A549 (cell line): ENCODE measurements around the gene NPPA. TPM values are rescaled to one million over a fixed set of nuclear protein-coding genes. Genes with fewer than 3 reads are reported as not detected.

Source experiments
- ATAC-seq, 2 experiments: fragments of 200-7000 bp in 1 of 2; fragments of >200 bp in 1 of 2; cut with Nextera tagmentation in 1 of 2; cut with Tn5 transposase in 1 of 2; 3 replicates each; pipeline versions ENCODE4 v1.8.0 to v1.9.1; 2018 to 2020; ENCODE audit warnings: mild to moderate bottlenecking in 1 of 2, moderate library complexity in 1 of 2
- CTCF ChIA-PET: fragments of 300-600 bp; sonication (Branson Sonifier 250); formaldehyde crosslinking; extraction: SDS; loops from one replicate; lab custom pipeline; 2021; ENCODE audit warnings: antibody characterized with exemption, inconsistent platforms; lab: Yijun Ruan, JAX
- POLR2A ChIA-PET: fragments of 350-600 bp; formaldehyde crosslinking; extraction: SDS; loops from one replicate; lab custom pipeline; 2021; ENCODE audit warnings: antibody characterized with exemption, inconsistent platforms; lab: Yijun Ruan, JAX
- DNase-seq, 2 experiments: peaks; one replicate each; pipeline versions ENCODE4 v3.0.0 to v3.0.0-alpha.2; 2011 to 2016; ENCODE audit warnings: low read depth in 1 of 2, low spot score in 1 of 2
- FAIRE-seq: peaks from 2 replicates; lab custom pipeline; 2011; peaks lifted over from hg19 to GRCh38; lab: Jason Lieb, UNC
- H3K27ac ChIP-seq, 2 experiments: fragments of >200 bp; sonication (Bioruptor Twin); formaldehyde crosslinking; 3 replicates each; pipeline ENCODE4 v1.5.1; 2016 to 2017
- H3K4me1 ChIP-seq: fragments of >200 bp; sonication (Bioruptor Twin); formaldehyde crosslinking; 3 replicates; pipeline ENCODE4 v1.6.1; 2016
- H3K4me2 ChIP-seq: fragments of >200 bp; sonication (Bioruptor Twin); formaldehyde crosslinking; 3 replicates; pipeline ENCODE4 v1.6.1; 2016
- H3K4me3 ChIP-seq: fragments of >200 bp; sonication (Bioruptor Twin); formaldehyde crosslinking; 3 replicates; pipeline ENCODE4 v1.5.1; 2016
- H3K9me3 ChIP-seq: fragments of >200 bp; sonication (Bioruptor Twin); formaldehyde crosslinking; 3 replicates; pipeline ENCODE4 v1.6.1; 2016
- BHLHE40 ChIP-seq: IDR thresholded peaks from 2 replicates; pipeline ENCODE4 v1.6.1; 2012; ENCODE audit warnings: low read depth, low read length, inconsistent platforms
- CBX8 ChIP-seq: fragments of 200-600 bp; sonication (generic); IDR thresholded peaks from 2 replicates; pipeline ENCODE4 v1.6.1; 2016
- CHD2 ChIP-seq: fragments of 150-350 bp; IDR thresholded peaks from 2 replicates; pipeline ENCODE4 v1.6.1; 2014; ENCODE audit warnings: low read length; ENCODE audit not compliant: partially characterized antibody
- EHF ChIP-seq: fragments of 250-450 bp; sonication (Bioruptor Pico); IDR thresholded peaks from 2 replicates; pipeline ENCODE4 v1.5.0; 2020; ENCODE audit warnings: mild to moderate bottlenecking
- EP300 ChIP-seq, 2 experiments: fragments of >200 bp; sonication (Bioruptor Twin); formaldehyde crosslinking; IDR thresholded peaks; 2 replicates in 1 of 2; 3 replicates in 1 of 2; pipeline ENCODE4 v1.6.1; 2016 to 2017
- ESRRA ChIP-seq: fragments of 150-350 bp; IDR thresholded peaks from 2 replicates; pipeline ENCODE4 v1.6.1; 2014; ENCODE audit warnings: mild to moderate bottlenecking, low read length, borderline replicate concordance
- FOSB ChIP-seq: fragments of 250-450 bp; sonication (Bioruptor Pico); IDR thresholded peaks from 2 replicates; pipeline ENCODE4 v1.5.0; 2020; ENCODE audit warnings: mild to moderate bottlenecking, moderate library complexity
- FOXS1 ChIP-seq: fragments of 250-450 bp; sonication (Bioruptor Pico); IDR thresholded peaks from 2 replicates; pipeline ENCODE4 v1.5.0; 2020; ENCODE audit warnings: mild to moderate bottlenecking, moderate library complexity
- GATA3 ChIP-seq: IDR thresholded peaks from 2 replicates; pipeline ENCODE4 v1.6.1; 2012; ENCODE audit warnings: borderline replicate concordance
- HOXA7 ChIP-seq: fragments of 250-450 bp; sonication (Bioruptor Pico); IDR thresholded peaks from 2 replicates; pipeline ENCODE4 v1.5.0; 2020; ENCODE audit warnings: mild to moderate bottlenecking, moderate library complexity
- HOXB13 ChIP-seq: fragments of 250-450 bp; sonication (Bioruptor Pico); IDR thresholded peaks from 2 replicates; pipeline ENCODE4 v1.5.0; 2020; ENCODE audit warnings: low read depth, mild to moderate bottlenecking, moderate library complexity
- KDM1A ChIP-seq: fragments of 200-600 bp; sonication (generic); IDR thresholded peaks from 2 replicates; pipeline ENCODE4 v1.6.1; 2016; ENCODE audit warnings: low read depth, mild to moderate bottlenecking
- KDM5A ChIP-seq: fragments of 200-600 bp; sonication (generic); IDR thresholded peaks from 2 replicates; pipeline ENCODE4 v1.6.1; 2016; ENCODE audit warnings: antibody characterized with exemption, mild to moderate bottlenecking
- MYC ChIP-seq: IDR thresholded peaks from 2 replicates; pipeline ENCODE4 v1.6.1; 2012; ENCODE audit warnings: mild to moderate bottlenecking, inconsistent platforms, low read length, improper control_type of control experiment, borderline replicate concordance
- NFE2L2 ChIP-seq: fragments of 150-350 bp; conservative IDR thresholded peaks from 2 replicates; pipeline ENCODE4 v1.6.1; 2014; ENCODE audit warnings: low read length
- NR3C1 ChIP-seq: fragments of >200 bp; sonication (Bioruptor Twin); formaldehyde crosslinking; IDR thresholded peaks from 3 replicates; pipeline ENCODE4 v1.6.1; 2017
- POLR2AphosphoS2 ChIP-seq: conservative IDR thresholded peaks from 2 replicates; pipeline ENCODE4 v1.6.1; 2012; ENCODE audit warnings: low read length, improper control_type of control experiment, inconsistent platforms
- RAD21 ChIP-seq, 2 experiments: fragments of >200 bp in 1 of 2; sonication (Bioruptor Twin) in 1 of 2; formaldehyde crosslinking in 1 of 2; IDR thresholded peaks in 1 of 2; conservative IDR thresholded peaks in 1 of 2; 2 replicates in 1 of 2; 3 replicates in 1 of 2; pipeline ENCODE4 v1.6.1; 2012 to 2018; ENCODE audit warnings: inconsistent platforms in 1 of 2
- SREBF2 ChIP-seq: fragments of 450-650 bp; IDR thresholded peaks from 2 replicates; pipeline ENCODE4 v1.6.1; 2014; ENCODE audit warnings: mild to moderate bottlenecking, moderate library complexity
- TP53 ChIP-seq: fragments of 250-450 bp; sonication (Bioruptor Pico); IDR thresholded peaks from 2 replicates; pipeline ENCODE4 v1.5.0; 2021; ENCODE audit warnings: mild to moderate bottlenecking, moderate library complexity
- ZNF302 ChIP-seq: fragments of 250-450 bp; sonication (Bioruptor Pico); IDR thresholded peaks from 2 replicates; pipeline ENCODE4 v1.9.0; 2021; ENCODE audit warnings: inconsistent platforms, mild to moderate bottlenecking, moderate library complexity
- WGBS: methylation state at CpG from one replicate; pipeline ENCODE4 v1.1.6; 2017; ENCODE audit errors: missing lambda C conversion rate; 5-methylcytosine and 5-hydroxymethylcytosine counted together
- polyA plus RNA-seq, 4 experiments: library from polyadenylated mRNA; depleted of rRNA in 3 of 4; stranded (reverse); fragments of >200 nt; fragmentation: RNase III in 1 of 4; extraction: RNeasy Plus Mini Kit Qiagen cat#74134 plus additional on column Dnase treatment in 1 of 4; gene quantifications; 2 replicates in 3 of 4; 3 replicates in 1 of 4; pipeline ENCODE4 v1.2.3, GENCODE V29; 2011 to 2017
- TF ChIP-seq, protein P1 (sequence below): IDR thresholded peaks from 2 replicates; pipeline ENCODE4 v1.6.1; 2012
- TF ChIP-seq, protein P2 (sequence below): fragments of 150-350 bp; IDR thresholded peaks from 2 replicates; pipeline ENCODE4 v1.6.1; 2014; ENCODE audit warnings: low read depth, mild to moderate bottlenecking, low read length

The NPPA gene
- polyA plus RNA-seq, 2 of the 4 experiments (the other 2 are of a cell fraction): not detected

DNA sequence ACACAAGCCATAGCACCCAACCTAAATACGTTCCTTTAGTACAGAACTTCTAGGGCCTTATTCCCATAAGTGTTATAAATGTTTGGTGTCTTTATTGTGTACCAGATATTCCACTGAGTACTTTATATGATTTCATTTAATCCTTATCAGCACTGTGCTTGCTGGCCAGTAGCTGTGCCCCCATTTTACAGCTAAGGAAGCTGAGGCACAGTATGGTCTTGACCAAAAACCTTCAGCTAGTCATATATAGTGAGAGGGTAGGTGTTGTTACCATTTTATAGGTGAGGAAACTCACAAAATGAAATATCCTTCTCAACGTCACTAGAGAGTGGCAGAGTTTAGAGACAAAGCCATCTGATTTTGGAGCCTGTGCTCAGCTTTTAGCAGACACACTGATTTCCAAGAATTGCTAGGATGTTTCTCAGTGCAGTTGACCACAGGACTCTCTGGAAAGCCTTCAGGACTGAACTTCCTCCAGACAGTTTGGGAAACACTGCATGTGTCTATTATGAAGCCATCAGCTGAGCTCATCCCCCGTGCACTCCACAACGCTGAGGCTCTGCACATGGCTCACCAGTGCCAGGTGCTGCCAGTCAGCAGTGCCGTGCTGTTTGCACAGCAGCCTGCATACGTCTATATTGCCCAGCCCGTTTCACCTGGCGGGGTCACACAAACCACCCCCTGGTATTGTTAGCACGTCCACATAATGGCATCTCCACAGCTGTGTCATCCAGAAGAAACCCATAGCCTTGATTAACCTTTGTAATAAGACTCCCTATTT lies 15.4 kb downstream of the NPPA start:
- Histone ChIP-seq H3K4me1 (no peaks in the 10 kb centered on the region), H3K27ac (no peak overlapping the region), H3K4me2 (no peak overlapping the region), H3K4me3 (no peak overlapping the region), H3K9me3 (no peaks in the 10 kb centered on the region)
- ChIA-PET POLR2A (no interaction called here), CTCF (interaction anchor here (1.0 to 1.3 kb wide), 3 partner anchors 9 to 60 kb away, joined by 3 to 4 read pairs (median 3); no protein-coding TSS in a partner anchor)
- FAIRE-seq (no peak), ATAC-seq (no peak), DNase-seq (no peak)
- no peak for TF ChIP-seq NR3C1
- TF ChIP-seq MYC: no peak
- no peak for TF ChIP-seq FOSB (CRISPR knock-in tag)
- no peak for TF ChIP-seq RAD21 (conservative IDR thresholded peaks at IDR 0.05 in 1 of 2, IDR thresholded peaks at IDR 0.05 in 1 of 2)
- 82% methylated on average over 9 of the region's 9 CpGs for WGBS

DNA sequence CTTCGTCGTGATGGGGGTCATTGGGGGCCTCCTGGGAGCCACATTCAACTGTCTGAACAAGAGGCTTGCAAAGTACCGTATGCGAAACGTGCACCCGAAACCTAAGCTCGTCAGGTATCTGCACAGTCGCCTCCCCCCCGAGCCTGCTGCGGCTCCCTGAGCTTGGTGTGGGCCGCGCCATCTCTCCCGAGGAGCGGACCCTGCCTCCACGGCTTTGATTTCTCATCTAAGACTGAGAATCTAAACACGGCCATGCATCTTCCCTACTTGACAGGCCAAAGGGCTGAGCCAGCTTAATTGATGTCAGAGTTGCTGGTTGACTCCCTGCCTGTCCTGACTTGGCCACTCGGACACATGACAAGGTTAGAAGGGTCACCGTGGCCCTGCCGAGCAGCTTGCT lies 19.1 kb downstream of the NPPA start:
- no peaks in the 10 kb centered on the region for H3K4me1 ChIP-seq
- H3K4me3 ChIP-seq: no peak overlapping the region
- CTCF ChIA-PET: interaction anchor here (0.6 to 2.6 kb wide), 3 partner anchors 9 to 16 kb away, joined by 3 to 11 read pairs (median 5); no protein-coding TSS in a partner anchor
- H3K9me3 ChIP-seq: no peaks in the 10 kb centered on the region
- no peak overlapping the region for H3K27ac ChIP-seq
- FAIRE-seq: no peak
- WGBS: 97% methylated on average over 13 of the region's 19 CpGs
- DNase-seq: no peak
- no peak overlapping the region for H3K4me2 ChIP-seq
- POLR2A ChIA-PET: interaction anchor here (0.6 kb wide), 1 partner anchor 15 kb away, joined by 3 read pairs; no protein-coding TSS in a partner anchor
- TF ChIP-seq, protein P1, sequence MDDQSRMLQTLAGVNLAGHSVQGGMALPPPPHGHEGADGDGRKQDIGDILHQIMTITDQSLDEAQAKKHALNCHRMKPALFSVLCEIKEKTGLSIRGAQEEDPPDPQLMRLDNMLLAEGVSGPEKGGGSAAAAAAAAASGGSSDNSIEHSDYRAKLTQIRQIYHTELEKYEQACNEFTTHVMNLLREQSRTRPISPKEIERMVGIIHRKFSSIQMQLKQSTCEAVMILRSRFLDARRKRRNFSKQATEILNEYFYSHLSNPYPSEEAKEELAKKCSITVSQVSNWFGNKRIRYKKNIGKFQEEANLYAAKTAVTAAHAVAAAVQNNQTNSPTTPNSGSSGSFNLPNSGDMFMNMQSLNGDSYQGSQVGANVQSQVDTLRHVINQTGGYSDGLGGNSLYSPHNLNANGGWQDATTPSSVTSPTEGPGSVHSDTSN: no peak
- TF ChIP-seq KDM5A (no peak), POLR2AphosphoS2 (no peak), BHLHE40 (no peak)
- TF ChIP-seq, all 56 proteins: peak for 0
- no peak for ATAC-seq

- CTCF ChIA-PET: interaction anchor here (2.6 kb wide), 1 partner anchor 11 kb away, joined by 11 read pairs; no protein-coding TSS in a partner anchor
- DNase-seq: no peak
- H3K4me1 ChIP-seq: no peaks in the 10 kb centered on the region
- no peaks in the 10 kb centered on the region for H3K9me3 ChIP-seq
- H3K4me3 ChIP-seq: no peak overlapping the region
- H3K4me2 ChIP-seq: no peak overlapping the region
- no peak for TF ChIP-seq KDM1A
- TF ChIP-seq EHF: no peak
- TF ChIP-seq TP53 (CRISPR knock-in tag): no peak
- no peak for TF ChIP-seq SREBF2
- no peak for TF ChIP-seq CBX8
- TF ChIP-seq GATA3: no peak
- no peak for TF ChIP-seq ESRRA
- TF ChIP-seq, protein P2, sequence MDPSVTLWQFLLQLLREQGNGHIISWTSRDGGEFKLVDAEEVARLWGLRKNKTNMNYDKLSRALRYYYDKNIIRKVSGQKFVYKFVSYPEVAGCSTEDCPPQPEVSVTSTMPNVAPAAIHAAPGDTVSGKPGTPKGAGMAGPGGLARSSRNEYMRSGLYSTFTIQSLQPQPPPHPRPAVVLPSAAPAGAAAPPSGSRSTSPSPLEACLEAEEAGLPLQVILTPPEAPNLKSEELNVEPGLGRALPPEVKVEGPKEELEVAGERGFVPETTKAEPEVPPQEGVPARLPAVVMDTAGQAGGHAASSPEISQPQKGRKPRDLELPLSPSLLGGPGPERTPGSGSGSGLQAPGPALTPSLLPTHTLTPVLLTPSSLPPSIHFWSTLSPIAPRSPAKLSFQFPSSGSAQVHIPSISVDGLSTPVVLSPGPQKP: no peak
- TF ChIP-seq HOXA7 (CRISPR knock-in tag): no peak
- TF ChIP-seq POLR2AphosphoS2: no peak
- TF ChIP-seq NFE2L2: no peak
- no peak for TF ChIP-seq HOXB13
- TF ChIP-seq ZNF302: no peak
- no peak for TF ChIP-seq FOXS1
- no peak for TF ChIP-seq CHD2
- TF ChIP-seq EP300 (IDR thresholded peaks at IDR 0.05): no peak
- no peak overlapping the region for H3K27ac ChIP-seq
- no peak for FAIRE-seq
- POLR2A ChIA-PET: no interaction called here
- 96% methylated on average over 8 of the region's 9 CpGs for WGBS
- ATAC-seq: no peak
These were observed 20.6 kb downstream of the NPPA start for GRCh38 chr1:11826946-11827345.
